ENCODE measurements around the gene NBL1.

- TF ChIP-seq, protein P1, sequence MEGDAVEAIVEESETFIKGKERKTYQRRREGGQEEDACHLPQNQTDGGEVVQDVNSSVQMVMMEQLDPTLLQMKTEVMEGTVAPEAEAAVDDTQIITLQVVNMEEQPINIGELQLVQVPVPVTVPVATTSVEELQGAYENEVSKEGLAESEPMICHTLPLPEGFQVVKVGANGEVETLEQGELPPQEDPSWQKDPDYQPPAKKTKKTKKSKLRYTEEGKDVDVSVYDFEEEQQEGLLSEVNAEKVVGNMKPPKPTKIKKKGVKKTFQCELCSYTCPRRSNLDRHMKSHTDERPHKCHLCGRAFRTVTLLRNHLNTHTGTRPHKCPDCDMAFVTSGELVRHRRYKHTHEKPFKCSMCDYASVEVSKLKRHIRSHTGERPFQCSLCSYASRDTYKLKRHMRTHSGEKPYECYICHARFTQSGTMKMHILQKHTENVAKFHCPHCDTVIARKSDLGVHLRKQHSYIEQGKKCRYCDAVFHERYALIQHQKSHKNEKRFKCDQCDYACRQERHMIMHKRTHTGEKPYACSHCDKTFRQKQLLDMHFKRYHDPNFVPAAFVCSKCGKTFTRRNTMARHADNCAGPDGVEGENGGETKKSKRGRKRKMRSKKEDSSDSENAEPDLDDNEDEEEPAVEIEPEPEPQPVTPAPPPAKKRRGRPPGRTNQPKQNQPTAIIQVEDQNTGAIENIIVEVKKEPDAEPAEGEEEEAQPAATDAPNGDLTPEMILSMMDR (conservative IDR thresholded peaks at IDR 0.05): no peak
- TF ChIP-seq ZFX (IDR thresholded peaks at IDR 0.05): no peak
These were observed 22.7 kb upstream of the NBL1 start for GRCh38 chr1:19621274-19621950.
